OCI-LY3 (cell line): ENCODE measurements around the gene RAPGEF5.

Experiments
- CTCF ChIP-seq: fragments of 200-600, 300-600 bp; sonication (generic); IDR thresholded peaks from 2 replicates; pipeline ENCODE4 v1.5.1; 2014; ENCODE audit warnings: antibody characterized with exemption, low read length, low read depth
- EZH2phosphoT487 ChIP-seq: fragments of 200-600 bp; shearing (Covaris generic); IDR thresholded peaks from 2 replicates; pipeline ENCODE4 v1.6.1; 2018; ENCODE audit warnings: antibody characterized with exemption, mixed run types, low read depth

- TF ChIP-seq CTCF, result no peak
- TF ChIP-seq EZH2phosphoT487, result no peak
Measured at GRCh38 chr7:22230238-22230637, 126.7 kb downstream of the RAPGEF5 start.
